HG02981 (cell line): Measurements from ENCODE around the gene LRMDA.

Experiments
- ATAC-seq: cut with Tn5 transposase; IDR thresholded peaks from one replicate; pipeline ENCODE4 v1.9.1; 2021; ENCODE audit warnings: mild to moderate bottlenecking, moderate library complexity; ENCODE audit not compliant: unreplicated experiment

The LRMDA gene

GRCh38 chr10:75959209-75959608 lies 527.8 kb downstream of the LRMDA start:
- no peak for ATAC-seq

DNA sequence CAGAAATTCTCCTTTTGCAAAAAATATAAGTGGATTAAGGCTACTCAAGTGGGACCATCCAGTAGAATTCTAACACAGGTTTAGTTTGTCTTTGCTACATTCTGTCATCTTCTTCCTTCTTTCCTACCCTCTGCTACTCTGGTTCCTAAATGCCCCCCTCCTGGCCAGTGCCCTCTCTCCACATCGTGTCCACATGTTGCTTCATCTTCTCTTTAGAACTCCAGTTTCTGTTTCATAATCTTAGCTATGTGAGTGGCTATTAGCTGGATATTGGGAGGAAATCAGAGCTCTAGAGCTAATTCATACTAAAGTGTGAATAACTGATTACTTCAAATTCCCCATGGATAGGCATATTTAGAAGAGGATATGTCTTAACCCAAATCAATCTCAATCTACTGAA lies 528.5 kb downstream of the LRMDA start:
- no peak for ATAC-seq

DNA sequence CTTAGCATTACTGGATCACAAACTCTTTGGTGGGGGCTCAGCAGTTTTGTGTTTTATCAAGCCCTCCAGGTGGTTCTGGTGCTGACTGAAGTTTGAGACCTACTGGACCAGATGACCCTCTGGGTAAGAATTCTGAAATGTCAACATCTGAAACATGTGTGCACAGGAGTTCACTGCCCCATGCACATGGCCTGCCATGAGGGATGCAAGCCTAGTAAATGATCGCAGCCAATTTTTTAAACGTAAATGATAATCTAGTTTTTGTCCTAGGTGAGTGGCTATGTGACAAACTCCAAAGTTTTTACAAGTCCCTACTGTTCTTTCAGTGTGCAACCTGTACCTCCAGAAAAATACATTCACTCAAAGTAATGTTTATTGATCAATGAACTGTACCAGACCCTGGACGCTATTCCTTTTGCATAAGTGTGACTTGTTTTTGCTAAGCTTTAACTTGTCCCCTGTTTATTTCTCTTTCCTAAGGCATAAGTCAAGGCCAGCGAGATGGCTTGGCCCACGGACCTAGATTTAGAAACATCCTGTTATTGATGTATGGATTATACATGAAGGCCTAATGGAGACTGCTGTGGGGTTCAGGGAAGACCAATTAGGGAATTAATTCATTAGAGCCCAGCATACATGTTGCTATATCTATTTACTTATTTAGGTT lies 531.1 kb downstream of the LRMDA start:
- ATAC-seq = no peak

DNA sequence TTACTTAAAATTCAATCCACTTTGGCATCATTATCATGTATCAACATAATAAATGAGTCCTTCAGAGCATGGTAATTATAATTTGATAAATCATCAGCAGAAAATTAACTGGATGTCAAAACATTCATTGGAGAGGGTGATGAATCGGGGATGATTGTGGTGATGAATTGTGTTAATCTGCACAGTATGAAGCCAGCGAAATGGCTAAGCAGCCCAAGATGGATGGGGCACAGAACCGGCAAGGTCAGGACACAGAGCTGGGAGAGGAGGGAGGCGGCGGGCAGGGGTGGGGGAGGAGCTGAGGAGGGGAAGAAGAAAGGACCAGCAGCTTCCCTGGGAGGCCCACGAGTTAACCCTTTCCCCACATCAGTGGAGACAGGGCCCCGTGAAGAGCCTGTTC lies 536.1 kb downstream of the LRMDA start:
- no peak for ATAC-seq

DNA sequence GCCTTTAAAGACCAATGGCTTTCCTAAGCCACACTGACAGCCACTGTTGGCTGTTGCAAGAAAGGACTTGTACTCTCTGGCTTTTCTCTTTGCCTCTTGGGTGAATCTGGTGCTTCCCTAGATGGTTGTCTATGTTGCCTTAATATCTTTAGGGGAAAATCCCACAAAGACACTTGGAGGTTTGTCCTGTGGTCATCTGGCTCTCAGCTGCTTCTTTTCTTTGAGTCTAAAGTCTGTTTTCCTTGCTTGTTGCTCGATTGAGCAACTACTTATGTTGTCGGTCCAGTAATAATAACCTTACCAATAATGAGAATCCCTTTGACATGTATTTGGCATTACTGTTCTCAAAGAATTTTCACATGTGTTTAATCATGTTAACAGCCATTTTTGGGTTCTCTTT lies 537.6 kb downstream of the LRMDA start:
- no peak for ATAC-seq

GRCh38 chr10:75971402-75972211 lies 540.2 kb downstream of the LRMDA start:
- ATAC-seq = no peak

DNA sequence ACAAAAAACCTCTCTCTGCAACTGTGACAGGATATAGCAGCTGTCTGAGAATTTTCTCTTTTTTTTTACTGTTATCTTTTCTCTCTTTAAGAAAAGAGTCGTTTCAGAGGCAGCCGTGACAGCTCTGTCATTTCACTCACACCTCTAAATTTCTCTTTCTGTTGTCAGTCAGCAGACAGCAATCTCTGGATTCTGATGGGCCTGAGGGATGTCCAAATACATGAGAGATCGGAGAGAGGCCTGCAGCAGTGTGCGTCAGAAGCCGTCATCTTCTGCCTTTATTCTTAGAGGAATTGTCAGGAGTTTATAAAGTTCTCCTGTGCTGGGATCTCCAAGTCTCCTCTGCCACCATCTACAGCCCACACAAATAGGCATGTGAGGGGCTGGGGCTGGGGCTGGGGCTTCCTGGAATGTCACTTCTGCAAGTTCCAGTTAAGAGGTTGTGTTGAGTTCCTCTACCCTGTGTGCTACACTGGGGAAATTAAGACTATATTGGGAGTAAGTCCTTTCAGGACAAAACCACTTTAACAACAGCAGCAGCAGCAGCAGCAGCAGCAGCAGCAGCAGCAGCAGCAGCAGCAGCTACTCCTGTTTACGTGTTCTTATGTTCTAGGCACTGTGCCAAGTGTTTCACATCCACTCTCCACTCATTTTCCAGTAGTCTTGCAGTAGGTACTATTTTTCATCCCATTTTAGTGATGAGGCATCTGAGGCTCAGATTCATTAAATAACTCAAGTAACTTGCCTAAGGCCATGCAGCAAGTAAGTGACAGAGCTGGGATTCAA lies 541.3 kb downstream of the LRMDA start:
- no peak for ATAC-seq

GRCh38 chr10:75974080-75974479 lies 542.7 kb downstream of the LRMDA start:
- no peak for ATAC-seq

DNA sequence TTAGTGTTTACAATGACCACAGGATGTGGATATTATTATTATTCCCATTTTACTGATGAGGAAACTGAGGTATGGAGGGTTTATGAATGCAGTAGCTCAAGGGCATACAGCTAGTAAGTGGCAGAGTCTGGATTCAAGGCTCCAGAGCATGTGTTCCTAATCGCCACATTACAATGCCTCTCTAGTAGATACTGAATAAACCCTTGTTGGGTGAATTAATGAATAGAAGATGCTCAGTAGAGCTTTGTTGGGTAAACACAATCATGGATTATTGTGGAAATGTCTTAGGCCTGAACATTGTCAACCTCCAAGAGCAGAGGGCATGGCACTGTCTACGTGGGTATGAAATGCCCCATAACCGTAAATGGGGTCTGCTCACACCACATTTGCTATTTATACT lies 545.3 kb downstream of the LRMDA start:
- ATAC-seq = no peak

DNA sequence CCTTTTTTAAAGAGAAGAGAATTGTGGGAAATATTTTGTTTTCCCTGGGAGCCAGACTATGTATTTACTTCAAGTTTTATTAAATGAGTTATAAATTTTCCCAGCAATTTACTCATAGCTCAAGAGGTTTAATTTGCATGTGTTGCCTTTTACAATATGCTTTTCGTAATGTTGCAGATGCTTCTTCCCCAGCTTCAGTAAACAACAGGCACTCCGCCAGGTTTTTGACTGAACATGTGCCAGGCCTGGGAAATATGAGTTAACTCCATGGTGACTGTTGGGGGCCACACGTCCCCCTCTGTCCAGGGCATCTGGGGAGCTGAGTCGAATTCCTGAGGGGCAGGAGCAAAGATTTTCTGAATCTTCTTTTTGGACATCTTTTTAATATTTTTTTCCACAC lies 545.7 kb downstream of the LRMDA start:
- no peak for ATAC-seq

- ATAC-seq = no peak
Observed at GRCh38 chr10:75978213-75978612, 546.8 kb downstream of the LRMDA start.

DNA sequence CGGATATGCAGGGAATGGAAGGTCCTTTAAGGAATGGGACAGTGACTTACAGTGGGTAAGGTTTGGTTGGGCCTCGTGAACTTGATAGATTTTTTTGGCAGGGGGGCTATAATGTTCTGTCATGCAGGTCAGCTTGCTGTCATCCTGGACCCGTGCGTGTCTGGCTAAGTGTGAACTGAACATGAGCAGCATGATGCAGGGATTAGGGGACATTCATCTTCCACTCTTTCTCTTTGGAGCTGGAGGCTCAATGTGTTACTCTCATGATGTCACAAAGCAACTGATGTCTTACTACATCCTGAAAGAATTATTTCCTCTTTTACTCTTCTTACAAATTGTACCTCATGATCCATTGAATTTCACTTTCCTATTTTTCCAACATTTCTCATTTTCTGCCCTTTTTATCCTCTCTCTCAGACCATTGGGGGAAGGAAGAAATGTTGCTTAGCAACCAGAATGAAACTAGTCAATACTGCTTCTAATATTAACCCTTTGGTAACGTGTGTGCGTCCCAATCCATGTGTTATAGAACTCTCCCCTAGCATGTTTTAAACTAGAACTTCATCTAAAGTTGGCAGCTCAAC lies 549.1 kb downstream of the LRMDA start:
- no peak for ATAC-seq

GRCh38 chr10:75982611-75983369 lies 551.4 kb downstream of the LRMDA start:
- no peak for ATAC-seq

DNA sequence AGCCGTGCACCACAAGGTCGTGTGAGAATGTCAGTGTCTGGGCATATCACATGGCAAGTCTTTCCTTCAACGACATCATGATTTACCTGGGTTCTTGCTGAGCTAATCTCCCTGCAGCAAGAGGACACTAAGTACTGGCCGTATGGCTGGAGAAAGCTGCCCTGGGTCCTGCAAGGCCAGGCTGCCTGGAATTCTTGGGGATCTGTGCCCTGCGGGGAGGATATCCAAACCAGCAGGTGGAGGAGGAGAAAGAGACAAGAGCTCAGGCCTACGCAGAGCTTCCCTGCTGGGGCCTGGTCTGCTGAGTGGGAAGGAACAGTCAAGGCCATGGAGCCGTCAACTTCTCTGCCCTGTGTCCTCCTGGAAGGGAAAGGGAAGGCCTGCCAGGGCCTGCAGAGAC lies 552.6 kb downstream of the LRMDA start:
- ATAC-seq = no peak

- ATAC-seq = no peak
Observed at GRCh38 chr10:75987616-75988015, 556.2 kb downstream of the LRMDA start.

DNA sequence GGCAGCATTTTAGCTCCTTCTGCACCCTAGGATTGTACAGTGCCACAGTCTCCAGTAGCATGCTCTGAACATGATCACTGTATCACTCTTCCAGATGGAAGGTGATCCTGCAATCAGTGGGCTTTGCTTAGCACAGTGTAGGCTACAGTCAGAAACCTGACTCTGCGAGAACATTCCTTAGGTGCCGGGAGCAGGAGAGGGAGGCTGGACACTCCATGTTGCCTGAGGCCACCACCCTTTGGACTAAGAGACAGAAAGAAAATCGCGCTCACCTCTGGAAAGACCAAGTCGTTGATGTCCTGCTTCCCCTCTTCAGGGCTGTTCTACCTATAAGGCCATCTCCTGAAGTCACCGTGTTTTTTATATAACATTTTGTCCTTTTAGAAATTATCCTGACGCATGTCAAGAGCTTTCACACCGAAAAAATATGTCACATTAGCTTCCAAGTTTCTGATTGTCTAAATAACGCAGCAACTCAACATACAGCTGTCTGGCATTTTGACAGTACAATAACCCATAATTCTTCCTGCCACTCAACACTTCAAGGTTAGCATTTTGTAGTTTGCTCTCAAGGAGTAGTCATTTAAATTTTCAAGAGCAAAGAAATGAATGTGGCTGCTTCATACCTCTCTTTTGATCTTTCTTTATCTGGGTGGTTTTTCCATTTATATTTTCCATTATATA lies 563.1 kb downstream of the LRMDA start:
- ATAC-seq = no peak

- ATAC-seq = no peak
Observed at GRCh38 chr10:75995041-75995430, 563.6 kb downstream of the LRMDA start.

DNA sequence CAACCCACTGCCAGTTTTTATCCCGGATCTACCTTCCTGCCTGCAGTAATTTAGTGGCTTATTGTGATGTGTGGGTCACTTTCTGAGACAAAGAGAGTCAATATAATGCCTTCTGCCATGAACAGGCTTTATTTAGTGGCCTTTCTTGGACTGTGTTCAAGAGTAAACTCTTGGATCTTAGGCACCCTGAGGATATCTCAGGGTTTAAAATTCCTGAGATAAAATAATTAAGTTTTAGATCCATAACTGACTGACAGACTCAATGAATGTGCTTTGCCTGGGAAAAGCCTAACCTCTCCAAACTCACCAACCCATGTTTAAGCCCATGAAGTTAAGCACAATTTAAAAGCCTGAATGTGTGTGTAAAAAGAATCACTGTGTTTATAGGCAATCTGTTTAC lies 564.3 kb downstream of the LRMDA start:
- no peak for ATAC-seq

DNA sequence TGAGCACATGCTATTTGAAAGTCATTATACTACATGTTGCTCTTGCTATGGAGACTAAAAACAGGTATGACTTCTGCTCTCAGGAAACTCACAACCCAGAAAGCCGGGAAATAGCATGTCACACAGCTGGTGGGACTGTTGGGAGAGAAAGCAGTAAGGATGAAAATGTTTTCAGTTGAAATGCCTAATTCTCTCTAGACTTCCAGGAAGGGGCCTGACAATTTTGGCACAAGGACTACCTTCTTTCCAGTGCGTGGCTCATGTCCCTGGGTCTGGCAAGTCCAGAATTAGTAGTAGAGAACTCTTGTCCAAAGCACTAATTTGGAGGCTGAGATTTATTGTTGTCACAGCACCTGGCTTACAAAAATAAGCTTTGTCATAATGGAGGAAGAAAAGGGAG lies 567.6 kb downstream of the LRMDA start:
- no peak for ATAC-seq

GRCh38 chr10:75999515-76000209 lies 568.2 kb downstream of the LRMDA start:
- no peak for ATAC-seq
